ENCODE measurements around the gene PPP4R3B.

The PPP4R3B gene

GRCh38 chr2:55621802-55622201 lies 4.4 kb upstream of the PPP4R3B start:
- TF ChIP-seq CTCF (IDR thresholded peaks at IDR 0.05; ENCODE audit: control insufficient read depth, insufficient read depth, low read depth, low read length, missing control alignments) = no peak

GRCh38 chr2:55620123-55620779 lies 2.8 kb upstream of the PPP4R3B start:
- DNase-seq (ENCODE audit: low read depth) = no peak
- no peak overlapping the region for H3K4me3 ChIP-seq (ENCODE audit: control insufficient read depth, low read depth, low read length)
- TF ChIP-seq CTCF (IDR thresholded peaks at IDR 0.05; ENCODE audit: control insufficient read depth, insufficient read depth, low read depth, low read length, missing control alignments) = peak; percentile 35

More at GRCh38 chr2:55621802-55622201, 4.4 kb upstream of the PPP4R3B start:
- H3K4me3 ChIP-seq (ENCODE audit: control insufficient read depth, low read depth, low read length) = no peak overlapping the region
- no peak for DNase-seq (ENCODE audit: low read depth)

GRCh38 chr2:55618275-55619055 lies 1.0 kb upstream of the PPP4R3B start:
- no peak for TF ChIP-seq CTCF (IDR thresholded peaks at IDR 0.05; ENCODE audit: control insufficient read depth, insufficient read depth, low read depth, low read length, missing control alignments)
- no peak for DNase-seq (ENCODE audit: low read depth)
- peak overlapping the region; percentile 82 for H3K4me3 ChIP-seq (ENCODE audit: control insufficient read depth, low read depth, low read length)

- DNase-seq (ENCODE audit: low read depth) = no peak
- no peak for TF ChIP-seq CTCF (IDR thresholded peaks at IDR 0.05; ENCODE audit: control insufficient read depth, insufficient read depth, low read depth, low read length, missing control alignments)
- peak overlapping the region; percentile 82 for H3K4me3 ChIP-seq (ENCODE audit: control insufficient read depth, low read depth, low read length)
Observed at GRCh38 chr2:55618025-55618274, 528 bp upstream of the PPP4R3B start.

- no peak for DNase-seq (ENCODE audit: low read depth)
- peak overlapping the region; percentile 79 for H3K4me3 ChIP-seq (ENCODE audit: control insufficient read depth, low read depth, low read length)
- no peak for TF ChIP-seq CTCF (IDR thresholded peaks at IDR 0.05; ENCODE audit: control insufficient read depth, insufficient read depth, low read depth, low read length, missing control alignments)
Observed at GRCh38 chr2:55616551-55617174, 759 bp downstream of the PPP4R3B start.

- no peak for TF ChIP-seq CTCF (IDR thresholded peaks at IDR 0.05; ENCODE audit: control insufficient read depth, insufficient read depth, low read depth, low read length, missing control alignments)
- H3K4me3 ChIP-seq (ENCODE audit: control insufficient read depth, low read depth, low read length) = no peak overlapping the region
- DNase-seq (ENCODE audit: low read depth) = no peak
Observed at GRCh38 chr2:55611997-55612396, 5.4 kb downstream of the PPP4R3B start.
